ENCODE data around the gene ENDOV. TPM values are rescaled to one million over a fixed set of nuclear protein-coding genes. Genes with fewer than 3 reads are reported as not detected.

Gene ENDOV
- total RNA-seq, 4 donors from 2014 or later, result 12.4 to 17.7 (median 15.4) TPM

GRCh38 chr17:80477647-80478478, 62.9 kb downstream of the ENDOV start:
- TF ChIP-seq CTCF (IDR thresholded peaks at IDR 0.05) (peak in 3 of 4 experiments; percentile 19 to 61 (median 57)), POLR2A (IDR thresholded peaks at IDR 0.05) (no peak)
- Histone ChIP-seq H3K27me3 (peaks cover 100% of the 10 kb centered on the region), H3K36me3 (no peaks in the 10 kb centered on the region), H3K9me3 (no peaks in the 10 kb centered on the region), H3K27ac (no peak overlapping the region), H3K4me3 (peak overlapping the region in 1 of 2 donors; percentile 49), H3K4me1 (peaks cover 0 to 53% (median 44%) of the 10 kb centered on the region in 3 donors)
- ATAC-seq, result peak; percentile 19
- WGBS, 2 donors (ENCODE audit: low coverage in 1 of 2), result no CpG with 5 or more reads among the region's 103 CpGs

GRCh38 chr17:80478487-80479245, 63.7 kb downstream of the ENDOV start:
- peaks cover 100% of the 10 kb centered on the region for H3K27me3 ChIP-seq
- H3K36me3 ChIP-seq, result no peaks in the 10 kb centered on the region
- WGBS, 2 donors (ENCODE audit: low coverage in 1 of 2), result 4 to 29% methylated on average over 9 to 10 of the region's 51 CpGs
- no peak for TF ChIP-seq POLR2AphosphoS5 (IDR thresholded peaks at IDR 0.05)
- no peak for TF ChIP-seq EP300 (IDR thresholded peaks at IDR 0.05)
- no peak for TF ChIP-seq CTCF (IDR thresholded peaks at IDR 0.05)
- TF ChIP-seq POLR2A (IDR thresholded peaks at IDR 0.05), result no peak
- no peak overlapping the region for H3K27ac ChIP-seq
- no peaks in the 10 kb centered on the region for H3K9me3 ChIP-seq
- H3K4me3 ChIP-seq, result peak overlapping the region in 1 of 2 donors; percentile 49
- ATAC-seq, result no peak
- peaks cover 0 to 53% (median 44%) of the 10 kb centered on the region in 3 donors for H3K4me1 ChIP-seq

DNA sequence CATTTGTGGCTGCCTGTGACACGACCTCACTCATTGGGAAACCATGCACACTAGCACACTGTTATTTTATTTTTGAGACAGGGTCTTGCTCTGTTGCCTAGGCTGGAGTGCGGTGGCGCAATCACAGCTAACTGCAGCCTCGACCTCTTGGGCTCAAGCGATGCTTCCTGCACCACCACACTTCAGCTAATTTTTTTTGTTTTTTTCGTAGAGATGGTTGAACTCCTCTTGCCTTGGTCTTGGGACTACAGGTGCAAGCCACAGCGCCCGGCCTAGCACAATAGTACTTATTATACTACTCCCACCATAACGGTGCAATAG, 64.2 kb downstream of the ENDOV start:
- Histone ChIP-seq H3K9me3 (no peaks in the 10 kb centered on the region), H3K27ac (no peak overlapping the region), H3K27me3 (peaks cover 100% of the 10 kb centered on the region), H3K36me3 (no peaks in the 10 kb centered on the region), H3K4me1 (peaks cover 0 to 49% (median 42%) of the 10 kb centered on the region in 3 donors), H3K4me3 (no peak overlapping the region)
- ATAC-seq, result no peak
- no peak for TF ChIP-seq EP300 (IDR thresholded peaks at IDR 0.05)
- TF ChIP-seq POLR2A (IDR thresholded peaks at IDR 0.05), result no peak
- no peak for TF ChIP-seq CTCF (IDR thresholded peaks at IDR 0.05)
- TF ChIP-seq POLR2AphosphoS5 (IDR thresholded peaks at IDR 0.05), result no peak
- WGBS, 2 donors (ENCODE audit: low coverage in 1 of 2), result 59% methylated on average over 6 of the region's 9 CpGs; no CpG with 5 or more reads in 1 of the 2 donors

GRCh38 chr17:80480248-80480647, 65.3 kb downstream of the ENDOV start:
- H3K27me3 ChIP-seq, result peaks cover 99% of the 10 kb centered on the region
- H3K4me1 ChIP-seq, result peaks cover 0 to 39% (median 32%) of the 10 kb centered on the region in 3 donors
- no peak for TF ChIP-seq POLR2A (IDR thresholded peaks at IDR 0.05)
- no peak for TF ChIP-seq CTCF (IDR thresholded peaks at IDR 0.05)
- TF ChIP-seq EP300 (IDR thresholded peaks at IDR 0.05), result no peak
- TF ChIP-seq POLR2AphosphoS5 (IDR thresholded peaks at IDR 0.05), result no peak
- no peaks in the 10 kb centered on the region for H3K36me3 ChIP-seq
- no peak overlapping the region for H3K27ac ChIP-seq
- H3K4me3 ChIP-seq, result no peak overlapping the region
- 74 to 78% methylated on average over 6 to 7 of the region's 7 CpGs for WGBS, 2 donors (ENCODE audit: low coverage in 1 of 2)
- no peak for ATAC-seq
- H3K9me3 ChIP-seq, result no peaks in the 10 kb centered on the region
